NOMO-1 treated with dmso at 0.1 percent for 144 hours (cell line): Measurements from ENCODE around the gene DHRS7.
"Not testable (repeated sequence)": the region's sequence is repeated elsewhere in the genome, so short reads cannot be mapped to it uniquely, and the experiment has no call there.

Source experiments
- DNase-seq: peaks from one replicate; lab custom pipeline; 2025; ENCODE audit not compliant: unreplicated experiment; lab: John Stamatoyannopoulos, UW

The DHRS7 gene

GRCh38 chr14:60151715-60152114 lies 13.5 kb downstream of the DHRS7 start:
- DNase-seq, result peak; percentile 84

GRCh38 chr14:60134702-60135101 lies 30.5 kb downstream of the DHRS7 start:
- DNase-seq, result no peak

GRCh38 chr14:60133487-60133886 lies 31.7 kb downstream of the DHRS7 start:
- DNase-seq, result no peak

GRCh38 chr14:60125918-60126317 lies 39.3 kb downstream of the DHRS7 start:
- DNase-seq, result no peak

GRCh38 chr14:60116181-60116580 lies 49.0 kb downstream of the DHRS7 start:
- DNase-seq, result no peak

GRCh38 chr14:60114881-60115280 lies 50.3 kb downstream of the DHRS7 start:
- no peak for DNase-seq

GRCh38 chr14:60111732-60112131 lies 53.5 kb downstream of the DHRS7 start:
- DNase-seq, result no peak

GRCh38 chr14:60107477-60107876 lies 57.7 kb downstream of the DHRS7 start:
- no peak for DNase-seq

GRCh38 chr14:60106339-60106738 lies 58.9 kb downstream of the DHRS7 start:
- DNase-seq, result no peak

- DNase-seq, result no peak
Observed at GRCh38 chr14:60102389-60102788, 62.8 kb downstream of the DHRS7 start.

GRCh38 chr14:60101786-60102185 lies 63.4 kb downstream of the DHRS7 start:
- no peak for DNase-seq

- not testable (repeated sequence) for DNase-seq
Observed at GRCh38 chr14:60099855-60100254, 65.3 kb downstream of the DHRS7 start.

GRCh38 chr14:60097974-60098373 lies 67.2 kb downstream of the DHRS7 start:
- no peak for DNase-seq

GRCh38 chr14:60095781-60096450 lies 69.3 kb downstream of the DHRS7 start:
- no peak for DNase-seq

GRCh38 chr14:60095231-60095630 lies 70.0 kb downstream of the DHRS7 start:
- no peak for DNase-seq

- no peak for DNase-seq
Observed at GRCh38 chr14:60094306-60094897, 70.8 kb downstream of the DHRS7 start.
